GM13976 (cell line): ENCODE measurements around the gene TCN2.

Source experiments
- DNase-seq: peaks from one replicate; pipeline ENCODE4 v3.0.0; 2012; ENCODE audit warnings: low spot score
- in situ Hi-C: fragments of 300-500 bp; cut with MboI; formaldehyde crosslinking; loops from one replicate; pipeline ENCODE4 v1.12.0; 2022; ENCODE audit warnings: low sequenced_read_pairs, mixed read lengths, inconsistent platforms; ENCODE audit not compliant: unreplicated experiment
- TF ChIP-seq, protein P1 (sequence below): IDR thresholded peaks from 2 replicates; pipeline ENCODE4 v1.5.1; 2012; ENCODE audit warnings: borderline replicate concordance, mild to moderate bottlenecking; ENCODE audit not compliant: insufficient read depth; ENCODE audit errors: extremely low read depth, missing control alignments, control extremely low read depth

Gene TCN2

DNA sequence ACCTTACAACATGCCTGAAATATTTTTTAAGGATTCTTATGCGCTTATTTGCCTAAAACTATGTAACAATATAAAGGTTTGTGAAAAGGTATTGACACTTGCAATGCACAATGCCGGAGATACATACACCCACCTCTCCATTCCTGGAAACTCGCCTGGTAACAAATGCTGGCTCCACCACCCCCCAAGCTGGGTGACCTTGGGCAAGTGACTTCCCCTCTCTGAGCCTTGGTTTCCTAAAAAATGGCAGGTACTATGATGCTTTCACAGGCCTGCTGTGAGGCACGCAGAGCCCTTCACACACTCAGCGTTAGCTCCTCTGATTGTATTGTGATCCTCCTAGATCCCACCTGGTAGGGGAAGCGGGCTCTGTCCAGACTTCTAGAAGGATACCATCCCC is 34.8 kb upstream of the TCN2 start:
- TF ChIP-seq, protein P1, sequence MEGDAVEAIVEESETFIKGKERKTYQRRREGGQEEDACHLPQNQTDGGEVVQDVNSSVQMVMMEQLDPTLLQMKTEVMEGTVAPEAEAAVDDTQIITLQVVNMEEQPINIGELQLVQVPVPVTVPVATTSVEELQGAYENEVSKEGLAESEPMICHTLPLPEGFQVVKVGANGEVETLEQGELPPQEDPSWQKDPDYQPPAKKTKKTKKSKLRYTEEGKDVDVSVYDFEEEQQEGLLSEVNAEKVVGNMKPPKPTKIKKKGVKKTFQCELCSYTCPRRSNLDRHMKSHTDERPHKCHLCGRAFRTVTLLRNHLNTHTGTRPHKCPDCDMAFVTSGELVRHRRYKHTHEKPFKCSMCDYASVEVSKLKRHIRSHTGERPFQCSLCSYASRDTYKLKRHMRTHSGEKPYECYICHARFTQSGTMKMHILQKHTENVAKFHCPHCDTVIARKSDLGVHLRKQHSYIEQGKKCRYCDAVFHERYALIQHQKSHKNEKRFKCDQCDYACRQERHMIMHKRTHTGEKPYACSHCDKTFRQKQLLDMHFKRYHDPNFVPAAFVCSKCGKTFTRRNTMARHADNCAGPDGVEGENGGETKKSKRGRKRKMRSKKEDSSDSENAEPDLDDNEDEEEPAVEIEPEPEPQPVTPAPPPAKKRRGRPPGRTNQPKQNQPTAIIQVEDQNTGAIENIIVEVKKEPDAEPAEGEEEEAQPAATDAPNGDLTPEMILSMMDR = no peak
- no peak for DNase-seq
- in situ Hi-C loops = no loop called here

DNA sequence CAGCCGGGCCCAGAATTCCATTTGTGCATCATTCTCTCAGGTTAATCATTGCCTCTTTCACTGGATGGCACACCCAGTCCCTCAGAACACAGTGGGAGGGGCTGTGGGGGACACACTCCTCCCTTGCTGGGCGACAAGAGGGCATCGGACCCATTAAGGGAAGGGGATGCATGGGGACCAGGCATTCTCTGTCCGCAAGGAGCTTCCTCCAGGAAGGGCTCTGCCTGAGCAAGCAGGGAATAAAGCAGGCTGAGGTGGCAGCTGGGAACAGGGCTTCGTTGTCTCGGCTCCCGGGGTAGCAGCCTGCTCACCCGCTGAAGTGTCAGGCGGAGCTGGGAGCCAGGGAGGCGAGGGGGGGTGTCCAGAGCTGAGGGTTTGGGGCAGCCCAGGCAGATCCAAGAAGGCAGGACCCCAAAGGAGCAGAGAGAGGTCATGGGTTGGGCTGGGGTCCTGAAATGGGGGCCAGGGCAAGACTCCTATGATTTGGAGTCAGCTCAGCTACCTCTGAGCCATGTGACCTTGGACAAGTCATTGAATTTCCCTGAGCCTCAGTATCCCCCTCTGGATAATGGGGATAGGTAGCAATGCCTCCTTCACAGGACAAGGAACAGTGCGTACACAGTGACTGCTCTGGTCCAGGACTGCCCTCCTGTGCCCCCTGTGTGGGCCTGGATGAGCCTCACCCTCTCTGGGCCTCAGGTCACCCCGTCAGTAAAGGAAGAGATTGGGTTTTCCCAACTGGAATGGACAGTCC is 34.0 kb upstream of the TCN2 start:
- DNase-seq = no peak
- in situ Hi-C loops = no loop called here

DNA sequence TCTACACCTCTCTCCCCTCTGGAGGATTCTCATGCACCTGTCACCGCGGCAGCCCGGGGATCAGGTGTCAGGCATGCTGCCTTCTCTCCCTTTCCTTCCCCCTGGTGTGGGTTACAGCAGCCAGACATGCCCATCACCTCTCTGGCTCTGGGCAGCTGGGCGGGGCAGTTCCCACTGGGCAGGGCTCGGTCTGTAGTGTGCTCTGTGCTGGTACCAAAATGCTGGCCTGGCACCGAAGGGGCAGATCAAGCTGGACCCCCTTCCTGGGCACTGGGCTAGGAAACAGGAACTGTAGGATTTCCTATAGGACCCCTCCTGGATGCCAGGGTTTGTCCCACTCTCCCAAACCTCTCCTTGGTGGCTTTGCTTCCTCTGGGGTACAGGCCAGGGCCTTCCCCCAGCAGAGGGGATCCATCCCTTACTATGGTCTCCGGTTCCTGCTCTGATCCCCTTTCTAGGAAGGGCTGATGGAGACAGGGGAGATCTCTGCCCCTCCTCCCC is 33.3 kb upstream of the TCN2 start:
- TF ChIP-seq, protein P1 = no peak
- no peak for DNase-seq
- in situ Hi-C loops = no loop called here

More for the DNA sequence above, 34.0 kb upstream of the TCN2 start:
- TF ChIP-seq, protein P1 = no peak

DNA sequence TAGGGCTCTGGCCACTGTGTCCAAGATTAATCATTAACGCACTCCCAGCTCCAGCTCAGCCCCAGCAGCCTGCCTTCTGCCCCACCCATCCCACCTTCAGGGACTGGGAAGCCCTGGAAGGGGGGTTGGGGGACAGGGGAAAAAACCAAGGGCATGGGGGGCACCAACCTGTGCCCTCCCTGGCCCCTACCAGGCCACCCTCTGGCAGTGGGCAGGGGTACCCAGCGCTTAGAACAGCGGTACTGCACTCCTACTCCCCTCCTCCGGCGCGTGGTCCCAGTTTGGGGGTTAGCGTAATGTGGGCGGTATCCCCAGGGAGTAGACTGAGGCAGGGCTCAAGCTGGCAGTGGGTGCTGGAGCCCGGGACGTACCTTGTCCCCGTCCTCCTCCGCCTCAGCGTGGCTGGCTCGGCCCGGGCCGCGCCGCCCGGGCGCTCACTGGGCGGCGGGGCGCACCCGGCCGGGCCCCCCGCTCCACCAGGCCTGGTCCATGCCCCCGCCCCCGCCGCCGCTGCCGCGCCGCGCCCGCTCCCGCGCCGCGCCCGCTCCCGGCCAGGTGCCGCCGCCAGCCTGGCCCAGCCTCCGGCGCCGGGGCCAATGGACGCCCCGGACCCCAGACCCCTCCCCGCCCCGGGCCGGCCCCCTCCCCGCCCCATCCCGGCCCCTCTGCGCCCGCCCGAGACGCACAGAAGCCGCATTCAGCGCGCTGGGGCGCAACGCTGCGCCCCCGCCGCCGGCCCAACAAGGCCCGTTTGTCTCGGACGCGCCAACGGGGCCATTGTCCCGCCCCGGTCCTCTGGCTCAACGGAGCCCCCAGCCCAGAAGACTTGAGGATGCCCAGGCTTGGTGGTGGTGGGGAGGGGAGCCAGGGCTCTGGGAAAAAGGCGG is 32.6 kb upstream of the TCN2 start, which contains the start of gene GAL3ST1:
TSS of gene GAL3ST1 (minus strand) at position 571 of the 887 bp plus-strand sequence. CDS start 17,273 bp downstream, outside the sequence.
- TF ChIP-seq, protein P1 = no peak
- in situ Hi-C loops = no loop called here
- no peak for DNase-seq

DNA sequence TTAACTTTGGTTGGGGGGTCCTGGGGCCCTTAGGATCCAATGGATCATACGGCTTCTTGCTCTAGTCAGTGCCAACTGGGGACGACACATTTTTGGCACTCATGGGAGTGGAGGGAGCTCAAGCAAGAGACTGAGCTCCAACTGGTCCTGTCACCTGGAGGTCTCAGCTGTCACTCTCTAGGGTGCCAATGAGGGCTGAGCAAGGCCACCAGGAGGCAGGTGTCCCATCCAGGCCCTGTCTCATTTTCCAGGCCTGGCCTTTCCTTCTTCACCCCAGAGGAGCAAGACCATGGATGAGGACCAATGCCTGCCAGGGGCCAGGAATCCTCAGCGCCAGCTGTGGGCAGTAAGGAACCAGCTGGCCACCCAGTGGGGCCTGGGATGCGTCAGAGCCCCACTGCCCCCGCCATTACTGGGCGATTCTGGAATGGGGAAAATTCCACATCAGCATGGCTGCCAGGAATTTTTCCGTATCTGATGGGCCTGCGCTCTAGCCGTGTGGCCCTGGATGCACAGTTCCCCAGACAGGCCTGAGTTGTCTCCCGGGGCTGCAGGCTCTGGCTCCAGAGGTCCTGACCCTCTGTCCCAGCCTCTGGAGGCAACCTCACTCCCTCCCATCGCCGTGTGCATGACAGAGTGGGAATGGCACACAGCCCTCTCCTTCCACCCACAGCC is 31.8 kb upstream of the TCN2 start:
- in situ Hi-C loops = no loop called here
- TF ChIP-seq, protein P1 = no peak
- DNase-seq = no peak

DNA sequence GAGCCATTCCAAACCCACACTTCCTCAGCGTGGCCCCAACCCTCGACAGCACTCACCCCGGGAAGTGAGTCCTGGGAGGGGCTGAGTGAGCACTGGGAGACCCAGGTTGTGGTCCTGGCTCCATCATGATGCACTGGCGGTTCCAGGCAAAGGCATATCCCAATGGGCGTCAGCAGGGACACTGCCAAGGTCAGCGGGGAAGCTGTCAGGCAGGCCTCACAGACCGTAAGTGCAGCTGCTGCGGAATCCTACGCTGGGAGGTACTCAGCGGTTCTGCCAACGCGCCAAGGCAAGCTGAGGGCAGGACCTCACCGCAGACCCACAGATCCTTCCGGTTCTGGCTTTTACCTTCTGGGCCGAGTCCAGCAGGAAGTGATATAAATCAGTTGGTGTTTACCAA is 31.1 kb upstream of the TCN2 start:
- no peak for DNase-seq
- in situ Hi-C loops = no loop called here
- TF ChIP-seq, protein P1 = no peak
